GM13977 (cell line): Measurements from ENCODE around the gene KIAA1671.

Experiments
- DNase-seq: peaks from one replicate; pipeline ENCODE4 v3.0.0; 2012; ENCODE audit warnings: low spot score
- CTCF ChIP-seq: IDR thresholded peaks from 2 replicates; pipeline ENCODE4 v1.5.1; 2012; ENCODE audit warnings: mild to moderate bottlenecking, control low read depth; ENCODE audit not compliant: insufficient read depth; ENCODE audit errors: extremely low read depth, missing control alignments
- in situ Hi-C: fragments of 300-500 bp; cut with MboI; formaldehyde crosslinking; loops from one replicate; pipeline ENCODE4 v1.12.0; 2022; ENCODE audit warnings: low sequenced_read_pairs, low pct_unique_long_range_greater_than_20kb, mixed read lengths, inconsistent platforms; ENCODE audit not compliant: unreplicated experiment

KIAA1671 gene

DNA sequence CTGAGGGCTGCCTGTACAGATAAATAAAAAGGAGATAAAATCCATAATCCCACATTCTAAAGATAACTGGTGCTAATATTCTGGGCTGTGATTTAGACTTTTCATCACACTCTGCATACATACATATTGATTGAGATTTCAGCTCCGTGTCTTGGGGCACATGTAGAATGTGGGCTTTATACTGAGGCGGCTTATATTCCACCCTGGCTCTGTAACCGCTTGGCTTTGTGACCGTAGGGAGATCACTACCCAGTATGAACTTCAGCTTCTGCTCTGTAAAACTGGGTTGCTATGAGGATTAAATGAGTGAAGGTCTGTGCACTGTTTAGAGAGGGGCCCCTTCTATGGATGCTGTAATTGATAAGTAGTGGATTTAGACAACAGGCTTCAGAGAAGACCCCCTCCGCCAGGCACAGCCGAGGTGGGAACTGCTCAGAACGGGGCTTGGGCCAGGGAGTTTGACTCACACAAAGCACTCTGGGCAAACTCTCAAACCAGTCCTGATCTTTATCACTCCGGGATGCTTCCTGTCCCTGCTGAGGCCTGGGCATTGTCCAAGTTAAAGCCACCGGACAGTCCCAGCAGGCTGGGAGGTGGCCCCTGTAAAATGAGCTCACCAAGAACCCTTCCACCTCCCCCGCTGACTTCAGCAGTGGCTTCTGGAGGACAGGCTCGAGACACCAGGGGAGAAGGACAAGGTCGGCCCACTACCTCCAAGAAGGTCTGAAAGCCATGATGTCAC is 17.2 kb downstream of the KIAA1671 start:
- in situ Hi-C loops = no loop called here
- no peak for DNase-seq
- TF ChIP-seq CTCF = no peak

DNA sequence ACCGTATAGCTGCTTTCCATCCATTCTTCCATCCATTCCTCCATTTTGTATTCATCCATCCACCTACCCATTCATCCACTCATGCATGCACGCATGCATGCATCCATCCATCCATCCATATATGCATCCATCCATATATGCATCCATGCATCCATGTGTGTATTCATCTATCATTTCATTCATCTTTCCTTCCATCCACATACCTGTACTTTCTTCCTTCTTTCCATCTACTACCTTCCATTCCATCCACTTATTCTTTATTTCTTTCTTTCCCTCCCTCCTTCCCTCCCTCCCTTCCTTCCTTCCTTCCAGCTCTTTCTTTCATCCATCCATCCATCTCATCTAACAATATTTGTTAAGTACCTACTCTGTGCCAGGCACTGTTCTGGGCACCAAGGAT is 19.9 kb downstream of the KIAA1671 start:
- no peak for DNase-seq
- in situ Hi-C loops = no loop called here
- no peak for TF ChIP-seq CTCF

DNA sequence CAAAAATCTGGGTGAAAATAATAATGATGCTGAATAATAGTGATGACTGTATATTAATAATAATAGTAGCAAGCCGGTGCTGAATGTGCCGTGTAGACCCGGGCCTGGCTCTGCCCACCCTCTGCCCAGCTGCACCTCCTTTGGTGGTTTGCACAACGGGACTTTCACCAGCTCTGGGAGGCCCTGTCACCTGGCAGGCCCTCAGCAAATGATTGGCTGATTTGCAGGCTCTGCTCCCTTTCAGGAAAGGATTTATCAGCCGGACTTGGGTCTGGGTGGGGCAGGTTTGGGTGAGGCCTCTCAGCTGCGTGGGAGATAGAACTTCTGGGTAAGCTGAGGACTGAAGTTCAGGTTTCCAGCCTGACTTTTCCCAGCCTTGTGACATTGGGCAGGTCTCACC is 21.4 kb downstream of the KIAA1671 start:
- no peak for TF ChIP-seq CTCF
- no peak for DNase-seq
- in situ Hi-C loops = no loop called here

DNA sequence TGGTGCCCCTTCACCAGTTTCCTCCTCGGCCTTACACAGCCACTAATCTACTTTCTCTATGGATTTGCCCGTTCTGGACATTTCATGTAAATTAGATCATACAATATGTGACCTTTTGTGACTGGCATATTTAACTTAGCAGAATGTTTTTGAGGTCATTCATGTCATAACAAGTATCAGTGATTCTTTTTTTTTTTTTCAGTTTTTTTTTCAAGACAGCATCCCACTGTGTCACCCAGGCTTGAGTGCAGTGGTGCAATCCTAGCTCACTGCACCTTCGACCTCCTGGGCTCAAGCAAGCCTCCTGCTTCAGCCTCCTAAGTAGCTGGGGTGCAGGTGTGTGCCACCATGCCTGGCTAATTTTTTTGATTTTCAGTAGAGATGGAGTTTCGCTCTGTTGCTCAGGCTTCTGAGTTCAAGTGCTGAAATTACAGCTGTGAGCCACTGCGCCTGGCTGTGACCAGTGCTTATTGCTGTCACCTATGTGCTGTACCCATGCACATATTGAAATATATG is 22.7 kb downstream of the KIAA1671 start:
- no peak for TF ChIP-seq CTCF
- no peak for DNase-seq
- in situ Hi-C loops = no loop called here

- DNase-seq = no peak
- in situ Hi-C loops = no loop called here
- no peak for TF ChIP-seq CTCF
Measured at GRCh38 chr22:24975813-24976341, 23.4 kb downstream of the KIAA1671 start.

DNA sequence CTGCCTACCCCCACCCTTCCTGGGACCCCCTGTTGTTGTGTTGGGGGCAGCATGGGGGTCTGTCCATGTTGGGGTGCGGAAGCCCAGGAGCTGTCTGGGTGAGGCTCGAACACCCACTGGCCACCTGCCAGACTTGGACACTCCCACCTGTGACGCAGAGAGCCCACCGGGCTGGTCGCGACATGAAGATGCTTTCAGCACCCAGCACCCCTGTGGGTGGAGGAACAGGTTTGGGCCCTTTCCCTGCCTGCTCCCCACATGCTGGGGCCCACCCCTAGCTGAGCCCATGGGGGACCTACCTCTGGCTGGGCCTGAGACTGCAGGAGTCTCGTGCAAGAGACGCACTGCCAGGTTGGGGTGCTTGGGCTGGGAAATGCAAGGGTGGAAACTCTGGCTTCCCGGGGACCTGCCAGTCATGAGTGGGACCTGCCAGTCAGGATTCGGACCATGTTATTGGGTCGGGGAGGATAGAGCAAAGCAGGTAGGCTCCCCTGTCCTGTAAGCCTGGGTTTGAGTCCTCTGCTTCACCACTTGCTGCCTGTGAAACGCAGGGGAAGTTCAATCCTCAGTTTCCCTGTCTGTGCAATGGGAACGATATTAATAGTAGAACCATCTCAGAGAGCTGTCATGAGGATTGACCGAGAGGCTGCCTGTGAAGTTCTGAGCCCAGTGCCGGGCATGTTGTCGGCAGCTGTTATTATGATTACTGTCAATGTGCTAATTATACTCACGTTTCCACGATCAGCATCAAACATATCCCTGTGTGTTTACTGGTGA is 24.1 kb downstream of the KIAA1671 start:
- no peak for DNase-seq
- in situ Hi-C loops = no loop called here
- no peak for TF ChIP-seq CTCF
